Measurements from ENCODE around the gene KRT86.

- no peak for TF ChIP-seq CTCF (IDR thresholded peaks at IDR 0.05)
- TF ChIP-seq EZH2 (IDR thresholded peaks at IDR 0.05; ENCODE audit: borderline replicate concordance, insufficient read depth, low read depth, low read length, poor library complexity, severe bottlenecking), result no peak
Measured at GRCh38 chr12:52232674-52233461, 41.6 kb upstream of the KRT86 start, which contains the start of gene KRT7.
